HG03378 (cell line): ENCODE data around the gene PCP4.

Experiments used
- ATAC-seq: cut with Tn5 transposase; IDR thresholded peaks from one replicate; pipeline ENCODE4 v1.9.1; 2021; ENCODE audit warnings: mild to moderate bottlenecking, moderate library complexity; ENCODE audit not compliant: unreplicated experiment

PCP4 gene

DNA sequence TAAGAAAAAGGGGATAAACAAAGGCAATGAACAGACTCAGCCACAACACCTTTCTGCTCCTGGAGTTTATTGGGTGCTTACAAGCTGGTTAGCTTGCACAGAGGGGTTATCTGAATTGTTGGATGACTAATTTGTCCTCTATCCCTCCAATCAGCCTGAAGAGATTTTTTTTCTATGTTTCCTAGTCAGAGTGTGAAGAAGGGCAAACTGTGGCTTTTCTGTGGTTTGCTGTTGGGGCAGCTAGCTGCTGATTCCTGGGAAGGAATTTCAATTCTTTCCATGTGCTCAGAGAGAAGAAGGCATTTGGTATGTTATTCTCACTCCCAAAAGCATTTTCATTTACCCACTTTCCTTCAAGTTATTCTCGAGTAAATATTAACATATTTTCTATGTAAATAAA is 48.6 kb downstream of the PCP4 start:
- no peak for ATAC-seq

DNA sequence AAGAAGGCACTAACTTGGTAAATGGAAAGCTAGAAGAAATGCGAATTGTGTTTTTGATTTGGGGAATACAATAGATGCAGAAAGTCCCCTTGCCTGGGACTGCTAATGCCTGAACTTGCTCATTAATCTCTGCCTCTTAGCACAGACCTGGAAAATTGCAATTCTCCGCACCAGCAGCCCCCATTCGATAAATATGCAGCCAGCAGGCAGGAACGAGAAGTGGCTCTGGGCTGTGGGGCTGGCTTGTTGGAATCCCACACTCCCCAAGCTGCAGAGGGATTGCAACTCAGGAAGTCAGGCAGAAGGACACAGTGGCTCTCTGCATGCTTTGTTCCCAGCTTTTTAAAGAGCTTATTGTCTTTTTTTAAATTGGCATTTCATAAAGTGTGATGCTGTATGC is 51.3 kb downstream of the PCP4 start:
- ATAC-seq: no peak

- no peak for ATAC-seq
Measured at GRCh38 chr21:39923476-39923875, 56.2 kb downstream of the PCP4 start.

DNA sequence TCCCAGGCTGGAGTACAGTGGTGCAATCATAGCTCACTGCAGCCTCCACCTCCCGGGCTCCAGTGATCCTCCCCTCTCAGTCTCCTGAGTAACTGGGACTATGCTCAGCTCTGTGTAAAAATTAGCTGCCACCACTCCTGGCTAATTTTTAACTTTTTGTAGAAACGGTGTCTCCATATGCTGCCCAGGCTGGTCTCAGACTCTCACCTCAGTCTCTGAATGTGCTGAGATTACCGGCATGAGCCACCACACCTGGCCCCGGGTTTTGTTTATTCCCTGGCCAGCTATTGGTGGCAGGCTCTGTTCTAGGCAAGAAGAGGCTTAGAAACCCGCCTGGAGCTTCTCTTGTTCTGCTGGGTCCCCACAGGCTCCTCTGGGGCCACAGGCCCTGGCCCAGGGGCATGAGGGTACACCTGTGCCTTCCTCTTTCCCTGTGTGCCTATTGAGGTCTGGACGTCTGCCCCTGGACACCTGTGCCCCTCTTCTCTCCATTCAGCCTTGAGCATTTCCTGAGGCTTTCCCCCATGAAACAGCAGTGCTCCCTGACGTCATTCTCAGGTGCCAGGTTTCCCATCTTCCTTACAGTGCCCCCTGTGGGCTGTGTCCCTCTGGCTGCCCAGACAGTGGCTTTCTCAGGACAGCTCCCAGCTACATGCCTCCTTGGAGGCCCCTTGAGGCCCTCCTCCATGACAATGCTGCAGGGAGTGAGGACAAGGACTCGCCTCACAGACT is 57.5 kb downstream of the PCP4 start:
- ATAC-seq: no peak

DNA sequence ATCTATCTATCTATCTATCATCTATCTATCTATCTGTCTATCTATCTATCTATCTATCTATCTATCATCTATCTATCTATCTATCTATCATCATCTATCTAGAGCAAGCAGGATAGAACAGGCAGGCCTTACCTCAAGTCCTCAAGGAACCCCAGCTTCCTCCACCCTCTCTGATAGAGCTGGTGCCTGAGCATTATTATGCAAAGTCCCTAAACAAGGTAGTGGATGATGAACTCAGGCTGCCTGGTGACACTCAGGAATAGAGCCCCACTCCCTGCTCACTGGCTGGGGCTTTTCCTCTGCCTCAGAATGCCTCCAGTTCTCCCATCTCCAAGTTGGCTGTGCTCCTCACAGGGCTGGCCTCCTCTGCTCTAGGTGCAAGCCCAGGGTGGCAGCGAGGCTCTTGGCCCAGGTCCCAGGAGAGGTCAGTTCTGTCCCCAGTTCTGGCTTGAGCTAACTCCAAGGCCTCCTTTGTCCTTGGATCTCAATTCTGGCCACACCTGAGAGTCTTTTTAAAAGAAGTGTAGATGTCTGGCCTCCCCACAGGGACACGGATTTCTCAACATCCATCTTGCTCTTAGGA is 60.2 kb downstream of the PCP4 start:
- no peak for ATAC-seq

DNA sequence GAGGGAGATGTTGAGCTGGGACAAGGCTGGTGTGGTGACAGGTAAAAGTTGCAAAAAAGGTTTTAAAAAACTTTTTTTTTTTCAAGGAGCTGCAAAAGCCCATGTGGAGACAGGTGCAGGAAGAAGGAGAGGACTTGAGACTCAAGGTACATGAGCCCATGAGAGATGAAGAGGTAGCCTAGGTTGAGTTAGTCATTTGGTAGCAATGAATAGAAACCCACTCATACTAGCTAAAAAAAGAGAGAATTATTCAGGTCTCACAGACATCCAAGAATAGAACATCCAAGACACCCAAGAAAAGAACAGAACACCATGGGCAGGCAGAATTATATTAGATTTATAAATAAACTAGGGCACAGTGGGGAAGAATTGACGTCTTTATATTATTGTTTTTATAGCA is 65.1 kb downstream of the PCP4 start:
- ATAC-seq: no peak

- ATAC-seq: no peak
Measured at GRCh38 chr21:39934895-39935294, 67.7 kb downstream of the PCP4 start.

- no peak for ATAC-seq
Measured at GRCh38 chr21:39935716-39936115, 68.5 kb downstream of the PCP4 start.

- no peak for ATAC-seq
Measured at GRCh38 chr21:39938086-39938625, 70.9 kb downstream of the PCP4 start.

DNA sequence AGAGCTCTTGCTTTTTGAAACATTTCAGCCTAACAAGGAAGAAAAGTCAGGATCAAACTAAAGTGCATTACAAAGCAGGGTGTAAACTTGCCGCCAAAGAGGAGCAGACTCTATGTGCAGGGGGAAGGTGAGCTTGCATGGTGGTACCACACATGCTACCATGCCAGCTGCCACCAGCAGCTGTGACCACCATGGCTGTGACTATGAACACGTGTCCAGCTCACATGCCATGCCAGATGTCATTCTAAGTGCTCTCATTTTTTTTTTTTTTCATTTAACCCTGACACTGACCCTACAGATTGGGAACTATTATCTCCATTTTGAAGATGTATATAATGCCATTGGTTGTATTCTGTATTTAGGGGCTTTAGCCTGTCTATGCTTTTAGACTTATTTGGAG is 79.0 kb downstream of the PCP4 start:
- ATAC-seq: no peak

- ATAC-seq: no peak
Measured at GRCh38 chr21:39947031-39947430, 79.8 kb downstream of the PCP4 start.

GRCh38 chr21:39951183-39952101 is 84.2 kb downstream of the PCP4 start:
- no peak for ATAC-seq

DNA sequence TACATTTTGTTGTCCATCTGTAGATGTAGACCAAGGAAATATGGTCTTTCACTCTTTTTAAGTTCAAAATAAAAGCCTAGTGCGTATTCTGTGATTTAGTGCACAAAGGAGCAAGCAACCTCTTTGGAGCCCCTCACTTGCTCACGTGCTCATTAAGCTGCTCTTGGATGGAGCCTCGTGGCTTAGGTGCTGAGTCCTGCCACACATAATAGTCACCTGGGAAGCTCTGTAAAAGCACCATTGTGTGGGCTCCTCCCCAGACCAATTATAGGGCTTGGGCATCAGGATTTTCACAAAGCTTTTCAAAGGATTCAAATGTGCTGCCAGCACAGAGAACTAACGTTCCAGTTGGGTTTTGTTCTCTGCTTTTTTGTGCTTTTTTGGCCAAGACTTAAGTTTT is 85.0 kb downstream of the PCP4 start:
- no peak for ATAC-seq

GRCh38 chr21:39954570-39954969 is 87.3 kb downstream of the PCP4 start:
- no peak for ATAC-seq

DNA sequence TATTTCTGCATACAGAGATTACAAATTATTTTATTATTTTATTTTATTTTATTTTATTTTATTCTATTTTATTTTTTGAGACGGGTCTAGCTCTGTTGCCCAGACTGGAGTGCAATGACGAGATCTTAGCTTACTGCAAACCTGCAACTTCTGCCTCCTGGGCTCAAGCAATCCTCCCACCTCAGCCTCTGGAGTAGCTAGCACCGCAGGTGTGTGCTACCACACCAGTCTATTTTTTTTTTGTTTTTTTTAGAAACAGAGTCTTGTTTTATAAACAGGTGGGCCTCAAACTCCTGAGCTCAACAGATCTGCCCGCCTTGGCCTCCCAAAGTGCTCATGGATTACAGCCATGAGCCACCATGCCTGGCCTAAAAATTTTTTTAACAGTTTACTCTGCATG is 88.1 kb downstream of the PCP4 start:
- no peak for ATAC-seq

DNA sequence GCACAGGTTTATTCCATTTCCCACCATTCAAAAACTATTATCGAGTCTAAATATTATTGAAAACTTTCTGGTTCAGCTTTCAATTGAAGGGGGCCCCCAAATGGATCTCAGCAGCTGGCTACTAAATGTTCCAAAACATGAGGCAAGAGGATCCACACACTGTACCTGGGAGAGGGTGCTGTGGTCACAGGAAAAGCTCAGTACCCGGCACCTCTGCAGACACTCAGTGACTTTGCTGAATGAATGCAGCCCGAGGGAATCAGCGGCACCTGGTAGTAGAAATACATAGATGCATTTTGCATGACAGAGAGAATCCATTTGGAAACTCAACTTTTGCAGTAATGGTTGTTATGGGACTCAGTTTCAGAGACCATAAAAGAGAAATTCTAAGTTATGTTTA is 89.3 kb downstream of the PCP4 start:
- ATAC-seq: no peak

- no peak for ATAC-seq
Measured at GRCh38 chr21:39958731-39959130, 91.5 kb downstream of the PCP4 start.

DNA sequence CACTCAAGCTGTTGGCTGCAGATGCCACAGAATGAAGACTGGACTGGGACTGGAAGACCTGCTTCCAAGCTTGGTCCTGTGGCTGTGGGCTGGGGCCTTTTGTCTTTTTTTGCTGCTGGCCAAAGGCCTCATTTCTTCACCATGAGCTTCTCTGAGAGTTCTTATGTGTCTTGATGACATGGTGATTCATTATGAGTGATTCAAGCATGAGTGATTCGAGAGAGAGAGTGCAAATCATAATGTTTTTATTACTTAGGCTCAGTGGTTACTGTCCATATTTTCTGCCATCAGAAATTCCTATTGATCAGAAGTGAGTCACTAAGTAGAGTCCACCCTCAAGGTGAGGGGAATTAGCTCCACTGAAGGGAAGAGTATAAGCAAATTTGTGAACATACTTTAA is 94.0 kb downstream of the PCP4 start:
- ATAC-seq: no peak

- ATAC-seq: no peak
Measured at GRCh38 chr21:39965026-39965425, 97.8 kb downstream of the PCP4 start.

DNA sequence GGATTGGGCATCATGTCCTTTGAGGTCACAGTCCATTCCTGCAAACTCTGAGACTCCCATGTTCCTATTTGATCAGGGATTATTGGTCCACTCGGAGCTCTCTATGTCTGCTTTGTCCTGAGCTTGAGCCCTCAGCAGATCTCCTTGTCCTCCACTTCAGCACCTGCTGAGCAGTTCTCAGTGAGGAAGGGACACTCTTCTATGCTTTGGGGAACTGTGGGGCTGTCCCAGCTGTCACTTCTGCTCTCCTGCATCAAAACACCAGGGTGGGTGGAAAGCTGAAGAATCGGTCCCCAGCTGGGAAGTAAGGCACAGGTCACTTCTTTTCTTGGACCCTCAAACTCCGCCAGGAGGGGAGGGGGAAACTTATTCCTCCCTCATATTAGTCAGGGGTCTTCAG is 99.5 kb downstream of the PCP4 start:
- ATAC-seq: no peak

- ATAC-seq: no peak
Measured at GRCh38 chr21:39968010-39968409, 100.8 kb downstream of the PCP4 start.
